ENCODE measurements around the gene HRK. TPM values are rescaled to one million over a fixed set of nuclear protein-coding genes. Genes with fewer than 3 reads are reported as not detected.

HRK gene
- total RNA-seq, 1 experiment from 2014 or later: 2.6 TPM

GRCh38 chr12:116827432-116827831 lies 53.8 kb downstream of the HRK start:
- H3K9me3 ChIP-seq (ENCODE audit: control insufficient read depth, low read depth, low read length): no peaks in the 10 kb centered on the region
- no peak overlapping the region for H3K18ac ChIP-seq (ENCODE audit: insufficient read length, low read depth, low read length)
- H2BK5ac ChIP-seq (ENCODE audit: insufficient read length, low read length): no peak overlapping the region
- no peak overlapping the region for H3T11ph ChIP-seq (ENCODE audit: low read length)
- no peaks in the 10 kb centered on the region for H3K79me2 ChIP-seq (ENCODE audit: insufficient read depth, low read length)
- no peaks in the 10 kb centered on the region for H4K20me1 ChIP-seq (ENCODE audit: control insufficient read depth, insufficient read depth, insufficient read length)
- H3K23me2 ChIP-seq (ENCODE audit: insufficient read length, low read depth, low read length, poor library complexity, severe bottlenecking): no peaks in the 10 kb centered on the region
- H3K27me3 ChIP-seq (ENCODE audit: insufficient read depth, low read length): no peaks in the 10 kb centered on the region
- no peaks in the 10 kb centered on the region for H3K4me1 ChIP-seq (ENCODE audit: insufficient read depth, low read length)
- no peak for TF ChIP-seq CTCF (conservative IDR thresholded peaks at IDR 0.05)
- H2BK15ac ChIP-seq (ENCODE audit: low read depth, low read length): no peak overlapping the region
- H3K14ac ChIP-seq (ENCODE audit: insufficient read depth, low read length): no peak overlapping the region
- no peak overlapping the region for H3K4ac ChIP-seq (ENCODE audit: low read depth, low read length)
- no peak overlapping the region for H3K27ac ChIP-seq (ENCODE audit: insufficient read length, low read depth, low read length)
- H2BK12ac ChIP-seq (ENCODE audit: insufficient read length, low read depth, low read length): no peak overlapping the region
- no peaks in the 10 kb centered on the region for H3K4me1 Mint-ChIP-seq
- no peak overlapping the region for H3K9ac ChIP-seq (ENCODE audit: extremely low read depth, insufficient read length, low read length)
- no peaks in the 10 kb centered on the region for H3K9me3 Mint-ChIP-seq
- H3K27ac Mint-ChIP-seq: no peak overlapping the region
- H4K5ac ChIP-seq (ENCODE audit: insufficient read length, low read depth, low read length): no peak overlapping the region
- H2AK5ac ChIP-seq (ENCODE audit: insufficient read length, low read length): no peak overlapping the region
- WGBS (ENCODE audit: extremely low coverage, insufficient read length, low lambda C conversion rate): no CpG with 5 or more reads among the region's 4 CpGs
- no peak overlapping the region for H2BK20ac ChIP-seq (ENCODE audit: low read depth, low read length, poor library complexity, severe bottlenecking)
- no peak overlapping the region for H3K56ac ChIP-seq (ENCODE audit: insufficient read length, low read depth, low read length)
- H4K91ac ChIP-seq (ENCODE audit: insufficient read length, low read depth, low read length): no peak overlapping the region
- H3K4me2 ChIP-seq (ENCODE audit: insufficient read depth, insufficient read length, low read length): no peak overlapping the region
- no peak overlapping the region for H2AFZ ChIP-seq (ENCODE audit: low read length)
- H3K23ac ChIP-seq (ENCODE audit: insufficient read length, low read depth, low read length): no peak overlapping the region
- H4K8ac ChIP-seq (replicated peaks; ENCODE audit: insufficient read length, low read depth, low read length): no peak overlapping the region
- no peak overlapping the region for H3K4me3 Mint-ChIP-seq
- H3K27me3 Mint-ChIP-seq (ENCODE audit: low read depth): no peaks in the 10 kb centered on the region; the same call in 1 of the 2 replicates
- no peak overlapping the region for H2BK120ac ChIP-seq (ENCODE audit: low read depth, low read length, poor library complexity, severe bottlenecking)
- DNase-seq: no peak
- H3K36me3 Mint-ChIP-seq (ENCODE audit: insufficient read depth in 1 of 3, low read depth in 3 of 3): peaks cover 0 to 7% (median 4%) of the 10 kb centered on the region in 3 experiments; a peak in 5 of 7 replicates
- H3K79me1 ChIP-seq (ENCODE audit: insufficient read depth, low read depth, low read length, poor library complexity, severe bottlenecking): no peaks in the 10 kb centered on the region
